ENCODE measurements around the gene TPSG1.

DNA sequence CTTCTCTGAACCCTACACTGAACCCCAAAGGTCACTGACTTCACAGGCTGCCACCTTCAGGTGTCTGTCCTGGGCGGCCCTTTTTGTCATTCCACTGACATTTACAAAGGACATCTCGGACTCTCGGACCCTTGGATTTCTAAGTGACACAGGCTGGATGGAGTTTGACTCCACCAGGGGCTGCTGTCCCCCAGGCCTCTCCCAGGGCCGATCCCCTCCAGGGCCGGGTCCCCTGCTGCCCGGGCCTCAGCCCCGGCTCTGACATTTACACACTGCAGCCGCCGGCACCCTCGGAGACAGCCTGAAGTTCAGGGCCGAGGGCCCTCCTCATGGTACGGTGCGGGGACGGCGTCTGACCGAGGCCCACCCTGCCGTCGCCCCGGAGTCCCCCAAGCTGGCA, 48.0 kb downstream of the TPSG1 start:
- TF ChIP-seq POLR2A (IDR thresholded peaks at IDR 0.05) (no peak), POLR2AphosphoS5 (IDR thresholded peaks at IDR 0.05) (no peak)
- TF ChIP-seq, protein P1, sequence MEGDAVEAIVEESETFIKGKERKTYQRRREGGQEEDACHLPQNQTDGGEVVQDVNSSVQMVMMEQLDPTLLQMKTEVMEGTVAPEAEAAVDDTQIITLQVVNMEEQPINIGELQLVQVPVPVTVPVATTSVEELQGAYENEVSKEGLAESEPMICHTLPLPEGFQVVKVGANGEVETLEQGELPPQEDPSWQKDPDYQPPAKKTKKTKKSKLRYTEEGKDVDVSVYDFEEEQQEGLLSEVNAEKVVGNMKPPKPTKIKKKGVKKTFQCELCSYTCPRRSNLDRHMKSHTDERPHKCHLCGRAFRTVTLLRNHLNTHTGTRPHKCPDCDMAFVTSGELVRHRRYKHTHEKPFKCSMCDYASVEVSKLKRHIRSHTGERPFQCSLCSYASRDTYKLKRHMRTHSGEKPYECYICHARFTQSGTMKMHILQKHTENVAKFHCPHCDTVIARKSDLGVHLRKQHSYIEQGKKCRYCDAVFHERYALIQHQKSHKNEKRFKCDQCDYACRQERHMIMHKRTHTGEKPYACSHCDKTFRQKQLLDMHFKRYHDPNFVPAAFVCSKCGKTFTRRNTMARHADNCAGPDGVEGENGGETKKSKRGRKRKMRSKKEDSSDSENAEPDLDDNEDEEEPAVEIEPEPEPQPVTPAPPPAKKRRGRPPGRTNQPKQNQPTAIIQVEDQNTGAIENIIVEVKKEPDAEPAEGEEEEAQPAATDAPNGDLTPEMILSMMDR (IDR thresholded peaks at IDR 0.05 in 8 of 11, conservative IDR thresholded peaks at IDR 0.05 in 3 of 11): no peak
